ENCODE results near the gene RUVBL2.
A peak's percentile ranks its signal among the peaks of the same experiment; 100 is the strongest.

RUVBL2 gene

GRCh38 chr19:48990400-48990799 lies 3.3 kb upstream of the RUVBL2 start:
- Mint-ChIP-seq H3K4me1 (ENCODE audit: low read depth) (peaks cover 33% of the 10 kb centered on the region), H3K9me3 (no peaks in the 10 kb centered on the region), H3K4me3 (no peak overlapping the region)

DNA sequence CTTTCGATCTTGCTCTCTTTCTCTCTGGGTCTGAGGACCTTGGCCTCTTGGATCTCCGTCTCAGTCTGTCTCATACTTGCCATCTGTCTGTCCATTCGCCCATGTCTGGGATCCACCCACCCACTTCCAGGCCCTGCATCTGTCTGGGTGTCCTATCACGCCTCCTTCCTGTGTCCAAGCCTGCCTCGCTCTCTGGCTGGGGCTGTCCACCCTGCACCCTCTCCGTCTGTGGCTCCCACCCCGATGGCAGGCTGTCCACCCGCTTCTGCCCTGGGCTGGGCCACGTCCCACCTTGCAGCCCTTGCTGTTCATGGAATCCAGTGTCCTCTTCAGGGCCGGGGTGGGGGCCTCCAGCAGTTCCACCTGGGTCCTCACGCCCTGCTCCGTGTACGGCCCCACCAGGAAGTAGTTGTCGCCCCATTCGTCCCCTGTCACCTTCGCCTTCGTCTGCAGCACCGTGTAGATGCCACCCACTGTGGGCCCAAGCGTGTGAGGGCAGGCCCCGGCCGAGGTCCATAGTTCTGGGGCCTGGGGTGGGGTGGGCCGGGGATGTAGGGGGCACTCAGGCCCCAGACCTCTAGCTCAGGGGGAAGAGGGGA lies 2.6 kb upstream of the RUVBL2 start:
- peaks cover 19% of the 10 kb centered on the region for H3K36me3 Mint-ChIP-seq (ENCODE audit: low read depth)
- H3K4me3 Mint-ChIP-seq: peak overlapping the region; percentile 45
- H3K27me3 Mint-ChIP-seq (ENCODE audit: low read depth): no peaks in the 10 kb centered on the region
- peaks cover 33% of the 10 kb centered on the region for H3K4me1 Mint-ChIP-seq (ENCODE audit: low read depth)
- no peaks in the 10 kb centered on the region for H3K9me3 Mint-ChIP-seq
- H3K27ac Mint-ChIP-seq: peak overlapping the region; percentile 13

More at GRCh38 chr19:48990400-48990799, 3.3 kb upstream of the RUVBL2 start:
- H3K36me3 Mint-ChIP-seq (ENCODE audit: low read depth): peaks cover 19% of the 10 kb centered on the region
- H3K27ac Mint-ChIP-seq: peak overlapping the region; percentile 2
- H3K27me3 Mint-ChIP-seq (ENCODE audit: low read depth): no peaks in the 10 kb centered on the region

DNA sequence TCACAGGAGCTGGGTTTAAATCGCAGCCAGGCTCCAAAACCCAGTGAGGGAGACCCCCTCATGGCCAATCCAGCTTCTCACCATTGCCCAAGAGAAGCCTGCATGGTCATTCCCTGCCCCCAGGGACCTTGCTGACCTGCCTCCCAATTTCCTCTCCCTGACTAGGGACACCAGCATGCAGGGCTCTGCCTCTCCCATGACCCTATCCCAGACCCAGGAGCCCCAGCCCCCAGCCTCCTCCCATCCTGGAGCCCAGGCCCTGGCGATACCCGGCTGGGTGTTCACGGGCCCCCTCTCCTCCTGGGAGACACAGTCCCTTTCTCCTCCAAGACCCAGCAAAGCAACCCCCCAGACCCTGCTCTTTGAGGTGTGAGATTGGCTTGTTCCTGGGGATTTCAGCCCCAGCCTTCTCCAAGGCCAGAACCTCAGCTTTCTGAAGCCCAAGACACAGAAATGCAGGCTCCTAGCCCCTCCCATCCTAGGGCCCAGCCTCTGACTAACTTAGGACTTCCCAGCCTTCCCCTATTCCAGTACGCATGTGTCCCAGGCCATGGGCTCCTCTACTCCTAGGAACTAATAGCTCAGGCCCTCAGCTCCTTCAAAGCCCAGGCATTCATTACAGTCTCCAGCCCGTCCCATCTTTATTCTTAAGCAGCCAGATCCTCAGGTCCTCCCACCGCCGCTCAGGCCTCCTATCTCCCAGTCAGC lies 1.7 kb upstream of the RUVBL2 start:
- Mint-ChIP-seq H3K4me3 (peak overlapping the region; percentile 94), H3K27me3 (ENCODE audit: low read depth) (no peaks in the 10 kb centered on the region), H3K36me3 (ENCODE audit: low read depth) (peaks cover 19% of the 10 kb centered on the region), H3K4me1 (ENCODE audit: low read depth) (peaks cover 34% of the 10 kb centered on the region), H3K9me3 (no peaks in the 10 kb centered on the region), H3K27ac (peak overlapping the region; percentile 99)

- no peaks in the 10 kb centered on the region for H3K27me3 Mint-ChIP-seq (ENCODE audit: low read depth)
- peak overlapping the region; percentile 94 for H3K4me3 Mint-ChIP-seq
- peaks cover 32% of the 10 kb centered on the region for H3K4me1 Mint-ChIP-seq (ENCODE audit: low read depth)
- H3K36me3 Mint-ChIP-seq (ENCODE audit: low read depth): peaks cover 17% of the 10 kb centered on the region
- H3K27ac Mint-ChIP-seq: peak overlapping the region; percentile 99
- H3K9me3 Mint-ChIP-seq: no peaks in the 10 kb centered on the region
Observed at GRCh38 chr19:48992581-48993174, 1.0 kb upstream of the RUVBL2 start.

DNA sequence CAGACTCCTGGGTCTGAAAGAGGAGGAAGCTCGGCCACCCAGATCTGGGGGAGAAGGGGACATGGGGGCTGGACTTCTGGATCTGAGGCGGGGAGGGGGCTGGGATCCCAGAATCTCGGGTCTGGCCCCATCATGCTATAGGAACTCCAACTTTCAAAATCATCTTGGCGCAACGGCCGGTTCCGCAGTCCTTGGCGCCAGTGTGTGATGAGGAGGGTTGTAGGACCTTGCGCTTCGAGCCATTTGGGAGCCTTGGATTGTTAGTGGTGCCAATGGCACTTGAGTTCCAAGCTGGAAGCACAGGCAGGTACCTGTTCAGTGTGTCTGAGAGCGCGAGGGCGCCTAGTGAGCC lies 324 bp downstream of the RUVBL2 start:
- H3K4me3 Mint-ChIP-seq: peak overlapping the region; percentile 94
- H3K4me1 Mint-ChIP-seq (ENCODE audit: low read depth): peaks cover 32% of the 10 kb centered on the region
- peak overlapping the region; percentile 99 for H3K27ac Mint-ChIP-seq
- no peaks in the 10 kb centered on the region for H3K27me3 Mint-ChIP-seq (ENCODE audit: low read depth)
- no peaks in the 10 kb centered on the region for H3K9me3 Mint-ChIP-seq
- H3K36me3 Mint-ChIP-seq (ENCODE audit: low read depth): peaks cover 13% of the 10 kb centered on the region

DNA sequence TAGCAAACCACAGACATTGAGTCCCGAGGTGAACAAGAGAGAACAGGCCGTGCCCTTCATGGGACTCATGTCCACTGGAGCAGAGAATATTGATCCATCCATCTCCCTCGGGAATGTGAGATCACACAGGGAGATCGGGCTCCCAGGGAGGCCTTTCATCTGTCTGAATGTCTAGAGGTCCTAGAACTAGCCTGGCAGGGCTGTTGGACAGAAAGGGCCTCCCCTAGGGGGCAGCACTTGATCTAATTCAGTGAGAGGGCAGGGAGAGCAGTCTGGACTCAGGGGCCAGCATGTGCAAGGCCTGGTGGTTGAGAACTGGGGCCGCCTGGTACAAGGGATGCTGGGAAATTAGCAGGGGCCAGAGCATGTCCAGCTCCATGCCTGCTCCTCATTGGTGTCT lies 4.3 kb downstream of the RUVBL2 start:
- Mint-ChIP-seq H3K27ac (peak overlapping the region; percentile 19), H3K36me3 (ENCODE audit: low read depth) (peaks cover 15% of the 10 kb centered on the region), H3K4me3 (no peak overlapping the region), H3K9me3 (no peaks in the 10 kb centered on the region), H3K4me1 (ENCODE audit: low read depth) (peaks cover 27% of the 10 kb centered on the region), H3K27me3 (ENCODE audit: low read depth) (no peaks in the 10 kb centered on the region)

- Mint-ChIP-seq H3K4me3 (no peak overlapping the region), H3K27me3 (ENCODE audit: low read depth) (no peaks in the 10 kb centered on the region), H3K27ac (peak overlapping the region; percentile 57), H3K9me3 (no peaks in the 10 kb centered on the region), H3K36me3 (ENCODE audit: low read depth) (peaks cover 19% of the 10 kb centered on the region), H3K4me1 (ENCODE audit: low read depth) (peaks cover 21% of the 10 kb centered on the region)
Observed at GRCh38 chr19:48999481-49000325, 6.0 kb downstream of the RUVBL2 start.

DNA sequence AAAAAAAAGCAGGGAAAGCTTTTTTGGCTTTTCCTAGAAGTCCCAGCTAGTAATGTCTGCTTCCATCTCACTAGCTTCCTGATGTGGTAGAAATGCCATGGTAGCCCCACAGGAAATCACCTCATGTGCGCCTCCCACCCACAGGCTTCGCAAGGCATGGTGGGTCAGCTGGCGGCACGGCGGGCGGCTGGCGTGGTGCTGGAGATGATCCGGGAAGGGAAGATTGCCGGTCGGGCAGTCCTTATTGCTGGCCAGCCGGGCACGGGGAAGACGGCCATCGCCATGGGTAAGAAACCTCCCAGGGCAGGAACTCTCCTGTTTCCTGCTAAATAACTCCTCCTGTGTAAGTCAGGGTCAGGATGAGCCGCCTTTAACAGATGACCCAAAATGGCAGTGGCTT lies 10.4 kb downstream of the RUVBL2 start:
- Mint-ChIP-seq H3K36me3 (ENCODE audit: low read depth) (peaks cover 22% of the 10 kb centered on the region), H3K27me3 (ENCODE audit: low read depth) (no peaks in the 10 kb centered on the region), H3K4me1 (ENCODE audit: low read depth) (peaks cover 7% of the 10 kb centered on the region), H3K9me3 (no peaks in the 10 kb centered on the region), H3K27ac (no peak overlapping the region), H3K4me3 (no peak overlapping the region)

GRCh38 chr19:49004964-49005614 lies 11.4 kb downstream of the RUVBL2 start:
- peaks cover 15% of the 10 kb centered on the region for H3K36me3 Mint-ChIP-seq (ENCODE audit: low read depth)
- H3K4me1 Mint-ChIP-seq (ENCODE audit: low read depth): no peaks in the 10 kb centered on the region
- no peak overlapping the region for H3K4me3 Mint-ChIP-seq
- no peaks in the 10 kb centered on the region for H3K9me3 Mint-ChIP-seq
- no peaks in the 10 kb centered on the region for H3K27me3 Mint-ChIP-seq (ENCODE audit: low read depth)
- no peak overlapping the region for H3K27ac Mint-ChIP-seq

GRCh38 chr19:49006905-49007304 lies 13.2 kb downstream of the RUVBL2 start:
- H3K27ac Mint-ChIP-seq: no peak overlapping the region
- no peaks in the 10 kb centered on the region for H3K4me1 Mint-ChIP-seq (ENCODE audit: low read depth)
- H3K27me3 Mint-ChIP-seq (ENCODE audit: low read depth): no peaks in the 10 kb centered on the region
- H3K36me3 Mint-ChIP-seq (ENCODE audit: low read depth): peaks cover 17% of the 10 kb centered on the region
- H3K4me3 Mint-ChIP-seq: no peak overlapping the region
- H3K9me3 Mint-ChIP-seq: no peaks in the 10 kb centered on the region

GRCh38 chr19:49009828-49010227 lies 16.1 kb downstream of the RUVBL2 start:
- Mint-ChIP-seq H3K27ac (no peak overlapping the region), H3K36me3 (ENCODE audit: low read depth) (peaks cover 15% of the 10 kb centered on the region), H3K4me3 (no peak overlapping the region), H3K27me3 (ENCODE audit: low read depth) (no peaks in the 10 kb centered on the region), H3K9me3 (no peaks in the 10 kb centered on the region), H3K4me1 (ENCODE audit: low read depth) (no peaks in the 10 kb centered on the region)

GRCh38 chr19:49010453-49010852 lies 16.8 kb downstream of the RUVBL2 start:
- H3K9me3 Mint-ChIP-seq: no peaks in the 10 kb centered on the region
- no peaks in the 10 kb centered on the region for H3K4me1 Mint-ChIP-seq (ENCODE audit: low read depth)

DNA sequence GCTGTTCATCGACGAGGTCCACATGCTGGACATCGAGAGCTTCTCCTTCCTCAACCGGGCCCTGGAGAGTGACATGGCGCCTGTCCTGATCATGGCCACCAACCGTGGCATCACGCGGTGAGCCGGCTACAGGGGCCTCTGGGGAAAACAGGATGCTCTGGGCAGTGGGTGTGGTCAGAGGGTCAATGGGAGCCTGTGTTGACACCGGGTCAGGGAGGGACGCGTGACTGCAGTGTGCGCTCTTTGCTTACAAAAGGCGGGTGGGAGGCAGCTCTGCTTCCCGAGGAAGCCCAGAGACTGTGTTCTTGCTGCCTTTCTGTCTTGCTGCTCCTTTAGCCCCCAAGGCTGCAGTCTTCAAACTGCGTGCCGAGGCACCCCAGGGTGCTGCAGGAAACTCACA lies 17.5 kb downstream of the RUVBL2 start:
- Mint-ChIP-seq H3K27ac (no peak overlapping the region), H3K4me1 (ENCODE audit: low read depth) (no peaks in the 10 kb centered on the region), H3K4me3 (no peak overlapping the region), H3K9me3 (no peaks in the 10 kb centered on the region), H3K36me3 (ENCODE audit: low read depth) (peaks cover 17% of the 10 kb centered on the region), H3K27me3 (ENCODE audit: low read depth) (no peaks in the 10 kb centered on the region)

More at GRCh38 chr19:49010453-49010852, 16.8 kb downstream of the RUVBL2 start:
- no peak overlapping the region for H3K4me3 Mint-ChIP-seq
- H3K27me3 Mint-ChIP-seq (ENCODE audit: low read depth): no peaks in the 10 kb centered on the region
- H3K27ac Mint-ChIP-seq: no peak overlapping the region
- H3K36me3 Mint-ChIP-seq (ENCODE audit: low read depth): peaks cover 13% of the 10 kb centered on the region

Data from T-helper 1 cell treated with Interleukin-12 subunit alpha and Interleukin-12 subunit beta and Interleukin-4 antibody, amounts not matched to agents 30 μg/mL and 1 μg/mL, for 36 hours (primary cell).